Kasumi-1 (cell line): ENCODE measurements around the gene ATXN1L.
A peak's percentile ranks its signal among the peaks of the same experiment; 100 is the strongest.
"Not testable (repeated sequence)": the region's sequence is repeated elsewhere in the genome, so short reads cannot be mapped to it uniquely, and the experiment has no call there.

Experiments used
- DNase-seq, 2 experiments: peaks; one replicate each; lab custom pipeline; 2025; lab: John Stamatoyannopoulos, UW

The ATXN1L gene

DNA sequence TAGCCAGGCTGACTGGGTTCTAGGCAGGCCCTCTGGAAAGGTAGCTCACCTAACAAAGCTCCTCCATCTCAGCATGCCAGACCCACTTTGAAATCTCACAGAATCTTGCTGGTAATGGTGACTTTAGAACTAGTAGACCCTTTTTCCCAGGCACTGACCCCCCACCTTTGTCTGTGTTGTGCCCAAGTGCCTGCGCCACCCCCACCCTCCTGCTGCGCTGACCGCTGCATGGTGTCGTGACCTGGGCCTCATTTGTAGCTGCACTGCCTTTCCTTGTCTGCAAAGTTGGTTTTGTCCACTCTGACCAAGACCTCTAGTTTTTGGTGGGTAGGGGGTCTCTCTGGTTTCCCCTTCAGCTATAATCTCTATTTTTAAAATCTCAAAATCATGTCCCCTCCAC lies 6.8 kb downstream of the ATXN1L start:
- DNase-seq: no peak

- DNase-seq: no peak
These were observed 7.6 kb downstream of the ATXN1L start for GRCh38 chr16:71853413-71853812.

- DNase-seq: no peak
These were observed 8.7 kb downstream of the ATXN1L start for GRCh38 chr16:71854369-71854948.

DNA sequence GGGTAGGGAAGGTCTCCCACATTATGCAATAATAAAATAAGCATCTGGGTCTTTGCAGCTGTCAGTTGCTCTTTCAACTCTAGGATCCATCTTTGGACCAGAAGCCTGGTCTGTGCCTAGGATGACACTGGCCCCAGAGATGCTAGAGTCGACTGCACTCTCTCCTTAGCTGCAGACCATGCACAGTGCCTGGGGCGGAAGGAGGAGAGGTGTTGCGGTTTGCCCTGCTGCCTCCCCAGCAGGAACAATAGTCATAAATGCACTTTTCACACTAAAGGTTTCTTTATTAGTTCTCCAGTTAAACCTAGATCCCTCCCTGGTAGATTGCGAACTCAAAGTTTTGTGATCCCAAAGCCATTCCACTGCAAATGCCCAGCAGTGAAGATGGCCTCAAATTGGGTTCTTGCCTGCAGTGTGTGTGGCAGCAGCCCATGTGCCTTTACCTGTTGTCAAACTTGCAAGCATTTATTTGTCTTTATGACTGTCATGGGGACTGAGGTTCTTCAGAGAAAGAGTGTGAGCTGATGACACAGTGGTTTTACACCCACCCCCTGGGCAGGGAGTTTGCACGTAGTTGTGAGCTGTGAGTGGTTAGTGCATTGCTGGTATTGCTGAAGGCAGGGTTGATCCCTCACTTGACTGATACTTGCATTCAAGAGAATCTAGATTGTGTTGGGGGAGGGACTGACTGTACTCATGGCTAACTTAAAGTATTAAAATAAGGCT lies 10.3 kb downstream of the ATXN1L start:
- DNase-seq: no peak

DNA sequence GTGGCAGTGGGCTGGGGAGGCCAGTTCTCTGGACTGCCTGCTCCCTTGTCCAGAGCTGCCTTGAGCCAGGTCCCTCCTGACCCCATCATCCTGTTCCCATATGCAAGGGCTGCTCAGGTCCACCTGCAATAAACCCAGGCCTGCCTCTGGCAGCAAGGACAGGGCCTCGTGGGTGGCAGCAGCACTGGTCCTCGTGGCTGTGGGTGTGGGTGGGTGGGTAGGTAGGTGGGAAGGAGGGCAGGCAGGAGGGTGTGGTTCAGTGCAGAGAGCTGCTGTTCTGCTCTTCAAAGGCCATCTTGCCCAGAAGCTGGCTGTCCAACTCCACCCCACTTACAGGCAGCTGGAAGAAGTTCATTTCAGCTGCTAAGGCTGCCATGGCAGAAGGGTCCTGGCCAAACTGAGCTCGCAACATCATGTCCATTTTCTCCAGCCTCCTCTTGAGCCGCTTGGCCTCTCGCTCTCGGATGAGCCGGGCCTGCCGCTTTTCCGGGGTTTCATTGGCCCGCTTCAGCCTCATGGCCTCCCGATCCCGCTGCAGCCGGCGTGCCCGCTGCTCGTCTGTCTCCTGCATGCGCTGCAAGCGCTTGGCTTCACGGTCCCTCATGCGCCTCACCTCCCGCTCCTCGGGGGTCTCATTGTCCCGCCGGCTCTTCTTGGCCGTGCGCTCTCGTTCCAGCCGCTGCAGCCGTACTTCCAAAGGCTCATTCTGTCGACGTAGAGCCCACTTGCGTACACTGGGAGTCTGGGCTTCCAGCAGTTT lies 14.2 kb downstream of the ATXN1L start:
- DNase-seq: no peak

DNA sequence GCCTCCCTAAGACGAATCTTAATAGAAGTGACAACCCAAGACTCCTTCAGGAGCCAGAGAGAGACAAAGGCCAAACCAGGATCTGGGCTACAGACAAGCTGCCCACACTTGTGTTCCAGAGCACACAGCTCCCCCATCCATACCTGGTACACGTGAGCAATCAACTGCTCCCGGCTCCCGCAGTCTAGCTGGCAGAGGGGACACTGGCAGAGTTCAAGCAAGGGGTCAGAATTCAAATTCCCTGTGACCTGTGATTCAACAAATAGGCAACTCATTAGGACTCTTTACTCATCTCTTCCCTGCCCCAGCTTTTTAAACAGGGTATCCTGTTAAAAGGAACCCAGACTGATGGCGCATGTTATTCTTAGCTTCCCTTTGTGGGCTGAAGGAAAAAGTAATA lies 18.2 kb downstream of the ATXN1L start:
- DNase-seq: no peak

- DNase-seq: no peak
These were observed 19.5 kb downstream of the ATXN1L start for GRCh38 chr16:71865173-71865863.

- DNase-seq: not testable (repeated sequence)
These were observed 21.4 kb downstream of the ATXN1L start for GRCh38 chr16:71867175-71867574.

DNA sequence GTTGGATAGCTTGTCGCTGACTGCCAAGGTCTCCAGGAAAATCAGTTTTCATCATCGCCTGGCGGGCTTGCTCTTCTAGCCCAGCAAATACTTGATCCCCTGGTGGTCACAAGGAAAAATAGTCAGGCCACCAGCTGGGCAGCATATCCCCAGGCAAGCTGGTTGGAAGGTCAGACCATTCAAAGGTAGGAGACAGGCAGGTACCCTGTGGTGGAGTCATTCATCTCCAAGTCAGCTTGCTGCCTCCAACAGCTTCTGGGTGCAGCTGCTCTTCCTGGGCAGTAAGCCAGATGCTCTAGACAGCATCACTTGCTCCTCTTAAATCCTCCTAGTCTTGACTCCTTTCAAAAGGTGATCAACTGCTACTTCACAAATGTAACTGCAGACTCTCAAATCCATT lies 22.2 kb downstream of the ATXN1L start:
- no peak for DNase-seq

DNA sequence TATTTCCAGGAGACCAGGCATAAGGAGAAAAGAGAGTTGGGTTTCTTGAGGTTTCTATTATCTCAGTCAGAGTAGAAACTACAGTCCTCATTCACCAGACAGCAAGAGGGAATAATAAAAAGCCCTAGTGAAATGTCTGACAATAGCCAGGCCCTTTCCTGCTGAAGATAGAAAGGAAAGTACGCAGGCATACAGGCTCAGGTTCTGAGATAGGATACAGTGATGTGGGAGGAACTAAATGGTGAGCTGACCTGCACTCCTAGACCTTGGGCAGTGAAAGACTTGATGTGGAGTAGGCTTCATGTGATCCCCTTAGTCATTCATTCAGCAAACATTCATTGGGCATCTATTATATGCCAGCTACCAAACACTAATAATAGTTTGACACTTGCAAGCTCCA lies 23.3 kb downstream of the ATXN1L start:
- no peak for DNase-seq

DNA sequence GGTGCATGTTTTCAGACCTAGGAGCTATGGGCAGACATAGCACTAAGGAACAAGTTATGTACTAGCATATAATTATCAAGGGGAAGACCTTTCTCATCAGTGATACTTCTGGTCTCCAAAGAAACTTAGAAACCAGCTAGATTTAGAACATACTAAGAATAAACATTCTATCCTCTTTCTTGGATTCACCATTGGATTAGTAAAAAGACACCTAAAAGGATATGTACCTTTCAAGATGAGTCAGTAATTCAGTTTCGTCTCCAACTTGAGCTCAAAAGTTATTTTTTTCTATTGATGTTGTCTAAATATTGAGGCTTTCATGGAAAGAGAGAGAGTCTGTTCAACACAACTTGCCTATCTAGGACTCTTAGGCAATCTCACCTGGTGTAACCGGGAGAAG lies 25.0 kb downstream of the ATXN1L start:
- no peak for DNase-seq

DNA sequence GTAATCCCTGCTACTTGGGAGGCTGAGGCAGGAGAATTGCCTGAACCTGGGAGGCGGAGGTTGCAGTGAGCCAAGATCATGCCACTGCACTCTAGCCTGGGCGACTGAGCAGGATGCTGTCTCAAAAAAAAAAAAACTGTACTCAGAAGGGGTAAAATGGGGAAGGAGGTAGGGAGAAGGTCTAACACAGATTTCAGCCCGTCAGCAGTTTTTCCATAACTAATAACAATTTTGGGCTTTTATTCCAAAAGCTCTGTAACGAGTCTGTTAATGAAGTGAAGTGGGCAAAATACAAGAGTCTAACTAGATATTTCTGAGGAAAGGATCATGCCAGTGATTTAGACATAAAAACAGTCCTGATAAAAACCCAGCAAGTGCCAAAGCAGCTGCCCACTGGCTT lies 27.4 kb downstream of the ATXN1L start:
- DNase-seq: no peak

- DNase-seq: no peak
These were observed 33.1 kb downstream of the ATXN1L start for GRCh38 chr16:71878911-71879310.

- peak; percentile 94 to 95 for DNase-seq
These were observed 34.4 kb downstream of the ATXN1L start for GRCh38 chr16:71880176-71880575.

DNA sequence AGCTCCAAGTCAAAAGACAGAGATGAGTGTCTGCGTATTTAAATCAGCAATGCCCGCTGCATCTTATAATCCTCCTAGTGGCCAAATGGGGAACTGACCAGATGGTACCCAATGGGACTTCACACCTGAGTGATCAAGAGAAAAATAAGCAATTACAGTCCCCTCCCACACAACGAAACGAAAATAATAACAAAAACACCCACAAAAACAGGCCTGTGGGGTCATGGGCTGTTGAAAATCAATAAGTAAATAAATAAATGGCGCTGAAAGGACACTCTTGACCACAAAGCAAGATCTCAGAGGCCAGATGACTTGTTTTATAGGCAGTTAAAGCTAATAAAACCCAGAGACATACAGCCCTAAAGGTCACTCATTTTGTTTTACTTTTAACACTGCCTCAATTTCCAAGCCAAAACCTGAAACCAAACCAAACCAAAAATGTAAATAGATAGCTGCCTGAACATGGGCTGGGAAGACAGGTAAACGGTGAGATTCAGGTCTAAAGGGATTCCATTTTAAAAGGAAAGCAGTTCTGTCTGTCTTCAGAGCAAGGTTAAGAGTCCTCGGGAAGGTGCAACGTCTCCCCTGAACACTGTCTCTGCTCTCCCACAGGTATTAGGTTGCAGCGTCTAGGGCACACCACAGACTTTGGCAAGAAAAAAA lies 36.9 kb downstream of the ATXN1L start:
- peak; percentile 71 to 78 for DNase-seq

- peak in 1 of 2 experiments; percentile 32 for DNase-seq
These were observed 37.5 kb downstream of the ATXN1L start for GRCh38 chr16:71883168-71883848.

DNA sequence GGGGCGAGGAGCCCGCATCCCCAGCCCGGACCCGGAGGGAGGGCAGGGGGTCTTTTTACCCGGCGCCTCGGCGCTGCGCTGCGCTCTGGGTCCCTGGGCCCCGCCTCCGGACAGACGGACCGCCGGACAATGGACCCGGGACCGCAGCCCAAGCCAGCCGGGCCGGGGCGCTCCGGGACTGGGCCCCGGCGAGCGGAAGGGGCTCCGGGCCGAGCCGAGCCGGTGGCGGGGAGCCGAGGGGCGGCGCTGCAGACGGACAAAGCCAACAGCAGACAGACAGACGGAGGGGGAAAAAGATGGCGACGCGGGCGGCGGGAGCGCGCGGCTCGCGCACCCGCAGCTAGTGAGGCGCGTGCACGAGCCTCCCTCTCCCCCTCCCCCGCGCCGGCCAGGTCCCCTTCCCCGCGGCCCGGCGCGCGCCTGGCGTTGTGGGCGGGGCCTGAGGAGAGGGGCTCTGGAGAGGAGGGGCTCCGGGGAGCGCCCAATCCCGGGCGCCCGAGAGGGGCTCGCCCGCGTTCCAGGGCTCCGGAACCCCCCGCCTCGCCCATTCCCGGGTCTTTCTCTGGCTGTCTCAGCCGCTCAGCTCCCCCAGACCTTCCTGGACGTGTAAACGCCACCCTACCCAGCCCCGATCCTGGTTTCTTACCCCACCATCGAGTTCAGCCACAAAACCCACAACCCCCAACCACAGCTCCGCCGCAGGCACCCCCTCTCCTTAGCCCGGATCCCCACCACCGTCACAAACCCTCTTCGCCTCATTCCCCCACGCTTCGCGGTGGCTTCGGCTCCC lies 38.3 kb downstream of the ATXN1L start, which contains the start of gene ZNF821:
Gene ZNF821 (minus strand): TSS at position 334 of the 790 bp plus-strand sequence. CDS start 4,236 bp downstream, outside the sequence.
- DNase-seq: peak; percentile 55 to 64

GRCh38 chr16:71885261-71885650 lies 39.5 kb downstream of the ATXN1L start:
- DNase-seq: peak; percentile 27

- DNase-seq: no peak
These were observed 43.4 kb downstream of the ATXN1L start for GRCh38 chr16:71889147-71889546.

- no peak for DNase-seq
These were observed 48.1 kb downstream of the ATXN1L start for GRCh38 chr16:71893888-71894228.
